GM21529 (cell line): ENCODE data around the gene RAP1B.

ENCODE experiments used
- ATAC-seq: cut with Tn5 transposase; IDR thresholded peaks from one replicate; pipeline ENCODE4 v1.9.1; 2021; ENCODE audit not compliant: unreplicated experiment

Gene RAP1B

DNA sequence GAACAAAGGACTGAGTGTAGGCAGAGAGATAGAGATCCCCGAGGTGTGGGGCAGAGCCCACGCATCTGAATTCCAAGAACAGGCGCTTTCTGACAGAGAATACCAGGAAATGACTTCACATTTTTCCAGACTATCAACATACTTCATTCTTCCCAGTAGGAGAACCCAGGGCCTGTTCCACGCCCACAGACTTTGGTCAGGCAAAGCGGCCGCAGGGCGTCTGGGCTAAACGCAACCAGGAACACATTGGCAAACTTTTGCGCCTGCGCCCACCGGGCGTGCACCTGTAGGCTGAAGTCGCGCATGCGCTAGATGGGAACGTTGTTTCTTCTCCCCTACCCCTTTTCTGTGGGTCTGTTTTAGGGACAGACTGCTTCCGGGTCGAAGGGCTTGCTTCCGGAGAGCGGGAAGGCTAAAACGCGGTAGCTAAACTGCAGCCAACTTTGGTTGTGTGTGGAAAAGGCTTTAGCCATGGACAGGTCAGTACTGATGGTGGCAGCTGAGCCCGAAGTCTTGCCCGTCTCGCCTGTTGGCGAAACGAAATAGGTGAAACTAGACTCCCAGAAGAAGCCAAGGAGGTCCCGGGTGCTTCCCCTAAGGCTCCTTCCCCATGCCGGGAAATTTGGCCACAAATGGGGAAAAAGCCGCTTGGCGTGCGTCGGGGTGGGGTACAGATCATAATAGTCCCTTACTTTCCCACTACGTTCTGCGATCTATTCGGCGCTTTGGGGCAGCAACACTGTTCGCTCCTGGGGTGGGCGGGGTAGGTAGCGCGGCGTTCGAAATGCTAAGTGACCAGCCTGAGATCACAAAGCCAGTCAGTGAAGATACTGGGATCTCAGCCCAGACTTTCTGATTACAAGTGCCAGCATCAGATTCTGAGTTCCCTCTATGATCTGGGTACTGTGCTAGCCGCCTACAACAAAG, 76.2 kb downstream of the RAP1B start, which contains the start of gene NUP107:
NUP107 (plus strand) TSS at position 384 of the 927 bp plus-strand sequence; CDS start at position 472, 88 bp downstream.
- ATAC-seq, result peak; percentile 97

- no peak for ATAC-seq
Measured at GRCh38 chr12:68695454-68695853, 84.8 kb downstream of the RAP1B start.

GRCh38 chr12:68699486-68699885, 88.8 kb downstream of the RAP1B start:
- ATAC-seq, result no peak
